Esophagus muscularis mucosa (tissue), 4 donors: ENCODE data around the gene BANK1. TPM values are rescaled to one million over a fixed set of nuclear protein-coding genes. Genes with fewer than 3 reads are reported as not detected.

Experiments
- DNase-seq: peaks from one replicate; pipeline ENCODE4 v3.0.0-alpha.2; 2017; ENCODE audit errors: extremely low spot score
- H3K27ac ChIP-seq, 4 donors: fragments of 200-600 bp; sonication (generic); replicated peaks in 1 of 4; 1 replicate in 3 of 4; 2 replicates in 1 of 4; pipeline ENCODE4 v1.5.1; 2016 to 2019; ENCODE audit warnings: mild to moderate bottlenecking in 1 of 4
- H3K27me3 ChIP-seq, 4 donors: fragments of 200-600 bp; sonication (generic); one replicate each; pipeline versions ENCODE4 v1.5.1 to v1.6.0; 2016 to 2019
- H3K36me3 ChIP-seq, 4 donors: fragments of 200-600 bp; sonication (generic); one replicate each; pipeline ENCODE4 v1.5.1; 2016 to 2019
- H3K4me1 ChIP-seq, 4 donors: fragments of 200-600 bp; sonication (generic); one replicate each; pipeline ENCODE4 v1.5.1; 2016 to 2019
- H3K4me3 ChIP-seq, 4 donors: fragments of 200-600 bp; sonication (generic); 1 replicate in 2 of 4; 2 replicates in 2 of 4; pipeline ENCODE4 v1.5.1; 2016 to 2019; ENCODE audit warnings: mild to moderate bottlenecking in 4 of 4, moderate library complexity in 1 of 4
- H3K9me3 ChIP-seq, 4 donors: fragments of 200-600 bp; sonication (generic); 1 replicate in 3 of 4; 2 replicates in 1 of 4; pipeline ENCODE4 v1.5.1; 2016 to 2019
- CTCF ChIP-seq, 3 experiments: fragments of 200-600 bp in 2 of 3; fragments of 450-650 bp in 1 of 3; sonication (generic) in 2 of 3; IDR thresholded peaks; one replicate each; pipeline ENCODE4 v1.5.1; 2017 to 2019; ENCODE audit warnings: antibody characterized with exemption in 3 of 3, mild to moderate bottlenecking in 2 of 3, moderate library complexity in 1 of 3
- EP300 ChIP-seq: sonication (generic); formaldehyde crosslinking; IDR thresholded peaks from one replicate; pipeline ENCODE4 v1.6.1; 2017; ENCODE audit warnings: antibody characterized with exemption
- POLR2A ChIP-seq: fragments of 450-650 bp; IDR thresholded peaks from one replicate; pipeline ENCODE4 v1.6.1; 2017; ENCODE audit warnings: antibody characterized with exemption, moderate library complexity, mild to moderate bottlenecking, low read depth
- POLR2AphosphoS5 ChIP-seq, 2 donors: sonication (generic); formaldehyde crosslinking; IDR thresholded peaks; one replicate each; pipeline ENCODE4 v1.6.1; 2017; ENCODE audit warnings: antibody characterized with exemption in 2 of 2
- WGBS: methylation state at CpG from one replicate; pipeline ENCODE4 v1.1.5; 2018; 5-methylcytosine and 5-hydroxymethylcytosine counted together
- intact Hi-C: fragments of 100-400 bp; cut with DNase I; formaldehyde crosslinking; loops from one replicate; pipeline ENCODE4 v1.15.1; 2023
- total RNA-seq, 4 donors: library from RNA; depleted of rRNA; stranded (reverse); fragments of >200 nt; gene quantifications; one replicate each; pipeline versions ENCODE4 v1.1.0 to v1.2.1, GENCODE V29; 2016

BANK1 gene
- total RNA-seq, 4 donors from 2014 or later = 0.45 to 2.7 (median 0.96) TPM

- Histone ChIP-seq H3K27ac (no peak overlapping the region), H3K36me3 (no peaks in the 10 kb centered on the region), H3K4me3 (no peak overlapping the region), H3K27me3 (no peaks in the 10 kb centered on the region), H3K9me3 (no peaks in the 10 kb centered on the region), H3K4me1 (peaks cover 0 to 19% (median 15%) of the 10 kb centered on the region in 4 donors)
- intact Hi-C loops = no loop called here
- 84% methylated on average over 3 of the region's 3 CpGs for WGBS
- no peak for DNase-seq
- TF ChIP-seq POLR2A = no peak
- TF ChIP-seq CTCF (IDR thresholded peaks at IDR 0.05) = no peak
- TF ChIP-seq POLR2AphosphoS5 (IDR thresholded peaks at IDR 0.05) = no peak
- TF ChIP-seq EP300 = no peak
These were observed 168.0 kb downstream of the BANK1 start for GRCh38 chr4:101958547-101958946.

- Histone ChIP-seq H3K36me3 (no peaks in the 10 kb centered on the region), H3K27me3 (no peaks in the 10 kb centered on the region), H3K4me1 (peaks cover 0 to under 1% (median 0%) of the 10 kb centered on the region in 4 donors), H3K4me3 (no peak overlapping the region), H3K27ac (no peak overlapping the region), H3K9me3 (no peaks in the 10 kb centered on the region)
- intact Hi-C loops = no loop called here
- no peak for TF ChIP-seq CTCF (IDR thresholded peaks at IDR 0.05)
- TF ChIP-seq EP300 = no peak
- no peak for TF ChIP-seq POLR2A
- TF ChIP-seq POLR2AphosphoS5 (IDR thresholded peaks at IDR 0.05) = no peak
- 91% methylated on average over 4 of the region's 4 CpGs for WGBS
- no peak for DNase-seq
These were observed 169.9 kb downstream of the BANK1 start for GRCh38 chr4:101960431-101960830.

GRCh38 chr4:101961144-101961543, 170.6 kb downstream of the BANK1 start:
- H3K27ac ChIP-seq = no peak overlapping the region
- H3K9me3 ChIP-seq = no peaks in the 10 kb centered on the region
- H3K4me3 ChIP-seq = no peak overlapping the region
- no peak for DNase-seq
- no peaks in the 10 kb centered on the region for H3K4me1 ChIP-seq
- no peaks in the 10 kb centered on the region for H3K36me3 ChIP-seq
- no peak for TF ChIP-seq CTCF (IDR thresholded peaks at IDR 0.05)
- TF ChIP-seq POLR2A = no peak
- TF ChIP-seq EP300 = no peak
- TF ChIP-seq POLR2AphosphoS5 (IDR thresholded peaks at IDR 0.05) = no peak
- no peaks in the 10 kb centered on the region for H3K27me3 ChIP-seq
- 74% methylated on average over 1 of the region's 1 CpG for WGBS
- intact Hi-C loops = no loop called here

- no peak for TF ChIP-seq EP300
- no peak for TF ChIP-seq POLR2A
- H3K27ac ChIP-seq = no peak overlapping the region
- no peaks in the 10 kb centered on the region for H3K27me3 ChIP-seq
- no peak for DNase-seq
- H3K4me3 ChIP-seq = no peak overlapping the region
- intact Hi-C loops = no loop called here
- H3K9me3 ChIP-seq = no peaks in the 10 kb centered on the region
- 92% methylated on average over 2 of the region's 2 CpGs for WGBS
- no peaks in the 10 kb centered on the region for H3K36me3 ChIP-seq
- H3K4me1 ChIP-seq = no peaks in the 10 kb centered on the region
These were observed 177.3 kb downstream of the BANK1 start for GRCh38 chr4:101967697-101968346.

GRCh38 chr4:101968364-101968763, 177.8 kb downstream of the BANK1 start:
- Histone ChIP-seq H3K4me3 (no peak overlapping the region), H3K36me3 (no peaks in the 10 kb centered on the region), H3K27me3 (no peaks in the 10 kb centered on the region), H3K9me3 (no peaks in the 10 kb centered on the region), H3K4me1 (no peaks in the 10 kb centered on the region), H3K27ac (no peak overlapping the region)
- 80% methylated on average over 2 of the region's 2 CpGs for WGBS
- intact Hi-C loops = no loop called here
- DNase-seq = no peak
- TF ChIP-seq POLR2A (no peak), EP300 (no peak), CTCF (IDR thresholded peaks at IDR 0.05) (no peak)
